Measurements from ENCODE around the gene ECEL1.
"Not testable (repeated sequence)": the region's sequence is repeated elsewhere in the genome, so short reads cannot be mapped to it uniquely, and the experiment has no call there.

Gene ECEL1

GRCh38 chr2:232447638-232448303 is 39.9 kb downstream of the ECEL1 start:
- Histone ChIP-seq H3K36me3 (no peaks in the 10 kb centered on the region), H3K9me3 (no peaks in the 10 kb centered on the region), H3K4me3 (ENCODE audit: low read depth in 1 of 2, low read length in 1 of 2) (no peak overlapping the region), H3K27me3 (peaks cover 6% of the 10 kb centered on the region), H3K4me1 (ENCODE audit: control insufficient read depth in 1 of 2, insufficient read depth in 1 of 2, low read depth in 1 of 2, low read length in 1 of 2) (no peaks in the 10 kb centered on the region), H3K27ac (no peak overlapping the region)
- TF ChIP-seq, protein P1, sequence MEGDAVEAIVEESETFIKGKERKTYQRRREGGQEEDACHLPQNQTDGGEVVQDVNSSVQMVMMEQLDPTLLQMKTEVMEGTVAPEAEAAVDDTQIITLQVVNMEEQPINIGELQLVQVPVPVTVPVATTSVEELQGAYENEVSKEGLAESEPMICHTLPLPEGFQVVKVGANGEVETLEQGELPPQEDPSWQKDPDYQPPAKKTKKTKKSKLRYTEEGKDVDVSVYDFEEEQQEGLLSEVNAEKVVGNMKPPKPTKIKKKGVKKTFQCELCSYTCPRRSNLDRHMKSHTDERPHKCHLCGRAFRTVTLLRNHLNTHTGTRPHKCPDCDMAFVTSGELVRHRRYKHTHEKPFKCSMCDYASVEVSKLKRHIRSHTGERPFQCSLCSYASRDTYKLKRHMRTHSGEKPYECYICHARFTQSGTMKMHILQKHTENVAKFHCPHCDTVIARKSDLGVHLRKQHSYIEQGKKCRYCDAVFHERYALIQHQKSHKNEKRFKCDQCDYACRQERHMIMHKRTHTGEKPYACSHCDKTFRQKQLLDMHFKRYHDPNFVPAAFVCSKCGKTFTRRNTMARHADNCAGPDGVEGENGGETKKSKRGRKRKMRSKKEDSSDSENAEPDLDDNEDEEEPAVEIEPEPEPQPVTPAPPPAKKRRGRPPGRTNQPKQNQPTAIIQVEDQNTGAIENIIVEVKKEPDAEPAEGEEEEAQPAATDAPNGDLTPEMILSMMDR (IDR thresholded peaks at IDR 0.05), result no peak

DNA sequence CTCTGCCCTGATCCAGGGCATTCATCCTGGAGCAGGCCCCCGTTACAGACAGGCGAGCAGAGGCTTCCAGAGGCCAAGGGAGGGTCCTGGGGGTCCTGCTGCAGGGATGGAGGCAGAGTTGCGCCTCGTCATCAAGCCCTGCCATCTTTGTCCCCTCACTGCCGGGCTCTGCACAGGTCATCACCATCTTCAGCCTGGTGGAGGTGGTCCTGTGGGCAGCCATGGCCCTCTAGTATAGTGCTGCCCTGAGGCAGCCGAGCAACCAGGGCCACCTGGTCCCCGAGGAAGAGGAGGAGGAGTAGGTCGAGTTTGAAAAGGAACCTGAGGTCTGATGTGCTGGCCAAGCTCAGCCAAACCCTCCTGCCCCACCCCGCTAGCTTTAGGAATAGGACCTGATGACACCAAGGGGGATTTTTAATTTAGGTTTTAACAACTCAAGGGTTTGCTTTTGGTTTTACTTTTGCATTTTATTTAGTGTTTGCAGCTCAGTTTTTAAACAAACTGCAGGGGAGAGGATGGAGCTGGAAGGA is 40.5 kb downstream of the ECEL1 start:
- H3K4me3 ChIP-seq (ENCODE audit: low read depth in 1 of 2, low read length in 1 of 2), result no peak overlapping the region
- H3K36me3 ChIP-seq, result no peaks in the 10 kb centered on the region
- H3K27ac ChIP-seq, result no peak overlapping the region
- H3K9me3 ChIP-seq, result no peaks in the 10 kb centered on the region
- H3K4me1 ChIP-seq (ENCODE audit: control insufficient read depth in 1 of 2, insufficient read depth in 1 of 2, low read depth in 1 of 2, low read length in 1 of 2), result no peaks in the 10 kb centered on the region
- TF ChIP-seq, protein P1 (IDR thresholded peaks at IDR 0.05), result no peak
- H3K27me3 ChIP-seq, result peaks cover 6% of the 10 kb centered on the region

- not testable (repeated sequence) for H3K9me3 ChIP-seq
Measured at GRCh38 chr2:232446266-232446777, 41.3 kb downstream of the ECEL1 start.

DNA sequence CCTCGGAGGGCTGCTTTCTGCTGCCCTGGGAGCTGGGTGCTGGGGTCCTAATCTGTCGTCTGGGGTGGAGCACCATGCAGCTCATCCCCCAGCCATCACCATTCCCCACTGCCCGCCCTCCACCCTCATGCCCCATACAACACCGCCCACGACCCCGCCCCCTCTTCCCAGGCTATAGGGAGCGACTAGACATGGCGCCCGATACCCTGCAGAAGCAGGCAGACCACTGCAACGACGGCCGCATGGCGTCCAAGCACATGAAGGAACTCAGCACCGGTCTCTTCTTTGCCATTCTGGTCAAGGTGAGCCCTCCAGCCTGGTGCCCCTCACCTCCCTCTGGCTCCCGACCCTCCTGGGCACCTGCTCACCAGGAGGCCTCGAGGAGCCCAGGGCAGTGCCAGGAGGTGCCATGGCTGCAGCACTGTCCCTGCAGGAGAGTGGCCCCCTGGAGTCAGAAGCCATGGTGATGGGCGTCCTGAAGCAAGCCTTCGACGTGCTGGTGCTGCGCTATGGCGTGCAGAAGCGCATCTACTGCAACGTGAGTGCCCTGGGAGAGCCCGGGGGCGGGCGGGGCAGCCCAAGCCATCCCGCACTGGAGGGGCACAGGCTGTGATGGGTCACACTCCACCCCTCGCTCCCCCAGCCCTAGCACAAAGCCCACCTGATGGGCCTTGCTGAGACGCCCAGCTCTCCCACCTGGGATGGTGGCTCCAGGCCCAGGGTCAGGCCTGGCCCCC is 42.3 kb downstream of the ECEL1 start:
- not testable (repeated sequence) for H3K27ac ChIP-seq; H3K9me3 ChIP-seq; H3K4me1 ChIP-seq (ENCODE audit: control insufficient read depth in 1 of 2, insufficient read depth in 1 of 2, low read depth in 1 of 2, low read length in 1 of 2); H3K36me3 ChIP-seq; H3K4me3 ChIP-seq (ENCODE audit: low read depth in 1 of 2, low read length in 1 of 2); H3K27me3 ChIP-seq

More at GRCh38 chr2:232446266-232446777, 41.3 kb downstream of the ECEL1 start:
- H3K36me3 ChIP-seq; H3K27me3 ChIP-seq; H3K4me1 ChIP-seq (ENCODE audit: control insufficient read depth in 1 of 2, insufficient read depth in 1 of 2, low read depth in 1 of 2, low read length in 1 of 2); H3K27ac ChIP-seq; H3K4me3 ChIP-seq (ENCODE audit: low read depth in 1 of 2, low read length in 1 of 2): not testable (repeated sequence)

DNA sequence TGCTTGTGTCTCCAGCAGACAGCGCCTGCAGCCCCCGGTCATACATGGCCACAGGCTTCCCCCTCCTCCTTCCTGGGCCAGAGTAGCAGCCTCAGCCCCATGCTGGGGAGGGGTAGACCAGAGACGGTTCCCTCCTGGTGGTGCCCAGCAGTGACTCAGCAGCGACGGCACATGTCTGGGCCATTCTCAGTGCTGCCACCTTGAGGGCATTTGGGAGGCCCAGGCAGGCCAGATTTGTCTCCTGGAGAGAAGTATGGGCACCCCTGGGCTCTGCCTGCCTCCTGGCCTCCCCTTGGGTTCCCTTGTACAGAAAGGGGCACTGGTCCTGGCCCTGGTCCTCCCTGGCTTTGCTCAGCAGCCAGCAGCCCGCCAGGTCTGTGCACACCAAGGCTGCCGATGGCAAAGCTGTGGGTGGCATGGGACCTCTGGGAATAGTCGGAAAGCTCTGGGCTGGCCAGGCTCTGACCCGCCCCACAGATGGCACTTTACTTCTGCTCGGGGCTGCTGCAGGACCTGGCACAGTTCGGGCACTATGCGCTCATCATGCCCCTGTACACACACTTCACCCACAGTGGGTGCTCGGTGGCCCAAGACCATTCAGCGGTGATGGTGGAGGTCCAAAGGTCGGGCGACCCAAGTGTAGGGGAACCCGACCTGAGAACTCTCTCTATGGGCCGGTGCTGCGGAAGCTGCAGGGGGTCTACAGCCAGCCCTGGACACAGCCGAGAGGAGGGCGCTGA is 43.1 kb downstream of the ECEL1 start:
- peaks cover 4% of the 10 kb centered on the region for H3K27me3 ChIP-seq
- no peaks in the 10 kb centered on the region for H3K9me3 ChIP-seq
- H3K27ac ChIP-seq, result no peak overlapping the region
- H3K4me3 ChIP-seq (ENCODE audit: low read depth in 1 of 2, low read length in 1 of 2), result no peak overlapping the region
- H3K36me3 ChIP-seq, result no peaks in the 10 kb centered on the region
- TF ChIP-seq, protein P1 (IDR thresholded peaks at IDR 0.05), result no peak
- H3K4me1 ChIP-seq (ENCODE audit: control insufficient read depth in 1 of 2, insufficient read depth in 1 of 2, low read depth in 1 of 2, low read length in 1 of 2), result no peaks in the 10 kb centered on the region

DNA sequence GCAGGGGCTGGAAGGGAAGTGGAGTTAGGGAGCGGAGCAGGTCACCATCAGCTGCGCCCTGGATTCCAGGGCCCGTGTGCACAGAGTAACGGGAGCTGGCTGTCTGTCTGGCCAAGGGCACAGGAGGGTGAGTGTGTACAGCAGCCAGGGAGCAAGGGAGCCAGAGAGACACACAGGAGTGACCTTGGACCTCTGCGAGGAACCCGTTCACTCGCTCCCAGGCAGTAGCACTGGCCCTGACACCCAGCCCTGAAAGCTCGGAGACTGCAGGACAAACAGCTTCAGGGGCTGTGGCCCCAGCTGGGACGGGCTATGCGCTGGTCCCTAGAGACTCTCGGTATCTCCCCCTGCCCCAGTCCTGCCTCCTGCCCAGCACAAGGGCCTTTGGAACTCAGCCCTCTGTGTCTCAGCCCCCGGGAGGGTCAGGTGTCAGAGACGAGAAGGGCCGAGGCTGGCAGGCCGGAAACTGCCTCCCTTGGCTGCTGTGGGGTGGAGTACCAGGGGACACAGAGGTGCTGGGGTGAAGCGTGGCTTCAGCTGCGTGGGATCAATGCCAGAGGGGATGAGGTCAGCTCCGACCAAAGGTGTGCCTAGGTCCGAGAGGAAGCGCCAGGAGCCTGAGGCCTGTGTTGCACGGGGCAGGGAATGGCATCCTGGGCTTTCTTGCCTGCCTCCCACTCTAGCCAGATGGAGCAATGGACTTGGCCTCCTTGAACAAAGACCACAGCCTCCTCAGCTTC is 43.8 kb downstream of the ECEL1 start:
- H3K27me3 ChIP-seq; H3K27ac ChIP-seq; H3K36me3 ChIP-seq; H3K4me1 ChIP-seq (ENCODE audit: control insufficient read depth in 1 of 2, insufficient read depth in 1 of 2, low read depth in 1 of 2, low read length in 1 of 2); H3K4me3 ChIP-seq (ENCODE audit: low read depth in 1 of 2, low read length in 1 of 2); H3K9me3 ChIP-seq: not testable (repeated sequence)

- H3K27me3 ChIP-seq; H3K9me3 ChIP-seq; H3K4me1 ChIP-seq (ENCODE audit: control insufficient read depth in 1 of 2, insufficient read depth in 1 of 2, low read depth in 1 of 2, low read length in 1 of 2); H3K27ac ChIP-seq; H3K36me3 ChIP-seq; H3K4me3 ChIP-seq (ENCODE audit: low read depth in 1 of 2, low read length in 1 of 2): not testable (repeated sequence)
Measured at GRCh38 chr2:232443047-232443446, 44.6 kb downstream of the ECEL1 start.

DNA sequence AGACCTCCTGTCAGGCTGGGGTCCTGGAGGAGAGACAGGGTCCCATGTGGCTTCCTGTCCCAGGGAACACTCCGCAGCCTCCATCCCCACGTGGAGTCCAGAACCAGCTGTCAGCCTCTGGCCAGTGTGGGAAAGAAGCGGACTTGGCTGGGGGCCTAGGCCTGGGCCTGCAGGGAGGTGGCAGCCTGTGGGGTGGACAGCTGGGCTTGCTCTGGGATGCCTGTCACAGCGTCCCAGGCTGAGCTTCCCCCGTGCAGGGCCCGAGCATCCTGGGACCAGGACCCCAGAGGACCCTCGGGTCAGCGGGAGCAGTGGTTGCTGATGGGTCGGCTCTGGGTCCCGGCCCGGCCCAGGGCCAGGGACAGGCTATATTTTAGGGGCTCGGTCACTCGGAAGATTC is 45.2 kb downstream of the ECEL1 start:
- H3K36me3 ChIP-seq; H3K9me3 ChIP-seq; H3K27me3 ChIP-seq; H3K27ac ChIP-seq; H3K4me1 ChIP-seq (ENCODE audit: control insufficient read depth in 1 of 2, insufficient read depth in 1 of 2, low read depth in 1 of 2, low read length in 1 of 2); H3K4me3 ChIP-seq (ENCODE audit: low read depth in 1 of 2, low read length in 1 of 2): not testable (repeated sequence)

DNA sequence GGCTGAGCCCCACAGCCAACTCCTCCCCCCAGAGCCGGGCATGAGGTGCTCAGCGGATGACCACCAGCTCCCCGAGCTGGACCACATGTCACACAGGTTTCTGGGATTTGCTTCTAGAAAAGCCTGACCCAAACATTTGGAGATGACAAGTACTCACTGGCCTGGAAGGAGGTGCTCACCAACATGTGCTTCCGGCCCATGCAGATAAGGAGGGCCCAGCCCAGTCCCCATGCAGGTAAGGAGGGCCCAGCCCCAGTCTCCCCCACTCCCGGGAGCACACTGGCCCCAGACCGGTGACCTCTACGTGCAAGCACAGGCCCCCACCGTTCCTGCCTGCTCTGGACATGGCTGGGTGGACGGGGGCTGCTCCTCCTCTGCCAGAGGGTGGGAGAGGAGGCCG is 45.7 kb downstream of the ECEL1 start:
- H3K9me3 ChIP-seq; H3K4me1 ChIP-seq (ENCODE audit: control insufficient read depth in 1 of 2, insufficient read depth in 1 of 2, low read depth in 1 of 2, low read length in 1 of 2); H3K36me3 ChIP-seq; H3K27ac ChIP-seq; H3K4me3 ChIP-seq (ENCODE audit: low read depth in 1 of 2, low read length in 1 of 2); H3K27me3 ChIP-seq: not testable (repeated sequence)

All from neutrophil (primary cell).